Mesothelial cell of epicardium (in vitro differentiated cells): ENCODE data around the gene CD209. TPM values are rescaled to one million over a fixed set of nuclear protein-coding genes. Genes with fewer than 3 reads are reported as not detected.

Experiments
- DNase-seq, 2 experiments: peaks; one replicate each; pipeline ENCODE4 v3.0.0; 2021; ENCODE audit warnings: low spot score in 2 of 2; ENCODE audit not compliant: unreplicated experiment in 2 of 2
- H3K27ac Mint-ChIP-seq: 2 replicates; pipeline ENCODE4 v1.8.0; 2021; ENCODE audit warnings: mixed read lengths
- H3K27me3 Mint-ChIP-seq: 2 replicates; pipeline ENCODE4 v1.8.0; 2021; ENCODE audit warnings: low read depth, mixed read lengths
- H3K36me3 Mint-ChIP-seq: 2 replicates; pipeline ENCODE4 v1.8.0; 2021; ENCODE audit warnings: mixed read lengths
- H3K4me1 Mint-ChIP-seq: 2 replicates; pipeline ENCODE4 v1.8.0; 2021; ENCODE audit warnings: mixed read lengths
- H3K4me3 Mint-ChIP-seq: 2 replicates; pipeline ENCODE4 v1.8.0; 2021; ENCODE audit warnings: mild to moderate bottlenecking, moderate library complexity, mixed read lengths
- H3K9me3 Mint-ChIP-seq: 2 replicates; pipeline ENCODE4 v1.8.0; 2021; ENCODE audit warnings: mixed read lengths
- total RNA-seq: library from RNA; stranded (reverse); gene quantifications from 3 replicates; pipeline ENCODE4 v1.2.1, GENCODE V29; 2021
- TF ChIP-seq, protein P1 (sequence below): fragments of 200-600 bp; sonication (generic); IDR thresholded peaks from one replicate; pipeline ENCODE4 v1.5.0; 2021; ENCODE audit warnings: antibody characterized with exemption; ENCODE audit not compliant: unreplicated experiment

Gene CD209
- total RNA-seq, 1 donor from 2014 or later = not detected

DNA sequence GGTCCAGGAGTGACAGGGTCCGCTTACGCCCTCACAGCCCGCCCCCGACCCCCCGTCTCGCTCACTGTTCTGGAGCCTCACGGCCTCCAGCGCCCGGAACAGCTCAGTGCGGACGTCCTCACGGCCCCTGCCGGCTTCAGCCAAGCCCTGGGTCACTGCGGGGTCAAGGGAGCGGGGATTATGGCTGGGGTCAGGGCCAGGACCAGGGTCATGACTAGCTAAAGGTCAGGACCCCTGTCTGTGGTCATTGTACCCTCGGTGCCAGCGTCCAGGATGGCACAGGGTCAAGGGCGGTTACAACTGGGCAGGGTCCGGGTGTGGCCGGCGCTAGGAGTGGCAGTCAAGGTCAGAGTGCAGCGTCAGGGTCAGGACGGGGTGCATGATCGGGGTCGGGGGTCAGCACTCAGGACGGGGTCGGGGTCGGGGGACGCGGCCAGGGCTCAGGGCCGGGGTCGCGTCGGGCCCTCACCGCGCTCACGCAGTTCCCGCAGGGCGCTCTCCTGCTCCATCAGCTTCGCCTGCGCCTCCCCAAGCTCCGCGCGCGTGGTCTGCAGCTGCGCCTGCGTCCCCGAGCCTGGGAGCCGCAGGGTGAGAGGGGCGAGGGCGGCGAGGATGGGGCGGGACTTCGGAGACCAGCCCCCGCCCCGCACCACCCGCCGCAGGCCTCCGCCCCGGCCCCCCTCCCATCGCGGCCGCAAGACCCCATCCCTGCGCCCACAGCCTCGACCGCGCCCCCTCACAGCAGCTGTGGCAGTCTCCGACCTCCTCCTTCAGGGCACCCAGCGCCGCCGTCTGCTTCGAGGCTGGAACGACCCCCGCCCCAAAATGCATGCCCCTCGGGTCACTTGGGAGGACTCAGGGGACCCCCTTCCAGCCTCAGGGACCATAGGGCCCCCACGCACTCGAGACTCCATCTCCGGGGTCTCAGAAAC is 16.8 kb downstream of the CD209 start:
- no peak overlapping the region for H3K27ac Mint-ChIP-seq
- H3K27me3 Mint-ChIP-seq = peaks cover 86% of the 10 kb centered on the region
- no peak overlapping the region for H3K4me3 Mint-ChIP-seq
- no peak for DNase-seq
- no peaks in the 10 kb centered on the region for H3K9me3 Mint-ChIP-seq
- TF ChIP-seq, protein P1, sequence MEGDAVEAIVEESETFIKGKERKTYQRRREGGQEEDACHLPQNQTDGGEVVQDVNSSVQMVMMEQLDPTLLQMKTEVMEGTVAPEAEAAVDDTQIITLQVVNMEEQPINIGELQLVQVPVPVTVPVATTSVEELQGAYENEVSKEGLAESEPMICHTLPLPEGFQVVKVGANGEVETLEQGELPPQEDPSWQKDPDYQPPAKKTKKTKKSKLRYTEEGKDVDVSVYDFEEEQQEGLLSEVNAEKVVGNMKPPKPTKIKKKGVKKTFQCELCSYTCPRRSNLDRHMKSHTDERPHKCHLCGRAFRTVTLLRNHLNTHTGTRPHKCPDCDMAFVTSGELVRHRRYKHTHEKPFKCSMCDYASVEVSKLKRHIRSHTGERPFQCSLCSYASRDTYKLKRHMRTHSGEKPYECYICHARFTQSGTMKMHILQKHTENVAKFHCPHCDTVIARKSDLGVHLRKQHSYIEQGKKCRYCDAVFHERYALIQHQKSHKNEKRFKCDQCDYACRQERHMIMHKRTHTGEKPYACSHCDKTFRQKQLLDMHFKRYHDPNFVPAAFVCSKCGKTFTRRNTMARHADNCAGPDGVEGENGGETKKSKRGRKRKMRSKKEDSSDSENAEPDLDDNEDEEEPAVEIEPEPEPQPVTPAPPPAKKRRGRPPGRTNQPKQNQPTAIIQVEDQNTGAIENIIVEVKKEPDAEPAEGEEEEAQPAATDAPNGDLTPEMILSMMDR = no peak
- H3K36me3 Mint-ChIP-seq = no peaks in the 10 kb centered on the region
- no peaks in the 10 kb centered on the region for H3K4me1 Mint-ChIP-seq

DNA sequence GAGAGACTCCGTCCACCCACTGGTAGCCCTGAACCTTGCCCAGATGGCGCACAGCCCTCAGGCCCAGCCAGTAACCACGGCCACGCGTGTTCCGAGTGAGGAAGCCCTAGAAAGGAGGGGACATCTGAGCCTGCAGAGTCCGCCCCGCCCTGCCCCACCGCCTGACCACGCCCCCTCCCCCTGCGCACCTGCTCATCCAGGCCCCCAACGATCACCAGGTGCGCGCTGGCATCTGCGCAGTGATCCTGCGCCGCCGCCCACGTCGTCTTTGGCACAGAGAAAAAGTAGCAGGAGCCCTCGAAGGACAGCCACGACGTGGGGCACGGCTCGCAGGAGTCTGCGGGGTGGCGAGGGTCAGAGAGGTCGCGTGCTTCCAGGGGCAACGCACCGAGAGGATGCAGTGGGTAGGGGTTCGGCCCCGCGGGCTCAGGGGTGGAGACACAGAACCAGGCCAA is 17.5 kb downstream of the CD209 start:
- TF ChIP-seq, protein P1 = no peak
- Mint-ChIP-seq H3K36me3 (no peaks in the 10 kb centered on the region), H3K9me3 (no peaks in the 10 kb centered on the region), H3K4me1 (no peaks in the 10 kb centered on the region), H3K27ac (no peak overlapping the region), H3K27me3 (peaks cover 83% of the 10 kb centered on the region), H3K4me3 (no peak overlapping the region)
- no peak for DNase-seq

- TF ChIP-seq, protein P1 = no peak
- H3K36me3 Mint-ChIP-seq = no peaks in the 10 kb centered on the region
- H3K4me1 Mint-ChIP-seq = no peaks in the 10 kb centered on the region
- H3K4me3 Mint-ChIP-seq = no peak overlapping the region
- H3K27ac Mint-ChIP-seq = no peak overlapping the region
- no peaks in the 10 kb centered on the region for H3K9me3 Mint-ChIP-seq
- DNase-seq = no peak
- peaks cover 82% of the 10 kb centered on the region for H3K27me3 Mint-ChIP-seq
Observed at GRCh38 chr19:7729211-7729610, 18.1 kb downstream of the CD209 start.

- Mint-ChIP-seq H3K36me3 (no peaks in the 10 kb centered on the region), H3K4me3 (no peak overlapping the region), H3K27ac (no peak overlapping the region), H3K4me1 (no peaks in the 10 kb centered on the region), H3K27me3 (peaks cover 63% of the 10 kb centered on the region), H3K9me3 (no peaks in the 10 kb centered on the region)
- no peak for DNase-seq
- TF ChIP-seq, protein P1 = no peak
Observed at GRCh38 chr19:7725791-7726190, 21.5 kb downstream of the CD209 start.

GRCh38 chr19:7722231-7722651 is 25.1 kb downstream of the CD209 start:
- H3K9me3 Mint-ChIP-seq = no peaks in the 10 kb centered on the region
- H3K36me3 Mint-ChIP-seq = no peaks in the 10 kb centered on the region
- DNase-seq = no peak
- peaks cover 29% of the 10 kb centered on the region for H3K27me3 Mint-ChIP-seq
- TF ChIP-seq, protein P1 = no peak
- no peak overlapping the region for H3K27ac Mint-ChIP-seq
- no peak overlapping the region for H3K4me3 Mint-ChIP-seq
- H3K4me1 Mint-ChIP-seq = no peaks in the 10 kb centered on the region
